Keratinocyte (primary cell): Measurements from ENCODE around the gene KYNU. TPM values are rescaled to one million over a fixed set of nuclear protein-coding genes. Genes with fewer than 3 reads are reported as not detected.

Experiments used
- DNase-seq: peaks from one replicate; pipeline ENCODE4 v3.0.0-alpha.2; 2011; ENCODE audit warnings: low read depth, missing footprints, low spot score
- FAIRE-seq: peaks from 2 replicates; lab custom pipeline; 2011; peaks lifted over from hg19 to GRCh38; lab: Jason Lieb, UNC
- H2AFZ ChIP-seq: 2 replicates; pipeline ENCODE4 v1.6.0; 2012; ENCODE audit warnings: low read length, control low read depth, inconsistent platforms; ENCODE audit not compliant: control insufficient read depth
- H3K27ac ChIP-seq: 2 replicates; pipeline ENCODE4 v1.5.1; 2011; ENCODE audit warnings: low read length; ENCODE audit not compliant: control insufficient read depth, insufficient read depth
- H3K27me3 ChIP-seq: 3 replicates; pipeline ENCODE4 v1.6.0; 2011; ENCODE audit warnings: low read length; ENCODE audit not compliant: control insufficient read depth, insufficient read depth; ENCODE audit errors: extremely low read depth
- H3K36me3 ChIP-seq, 2 experiments: 2 replicates in 1 of 2; 3 replicates in 1 of 2; pipeline ENCODE4 v1.5.1; 2011; ENCODE audit warnings: low read length in 2 of 2, mild to moderate bottlenecking in 1 of 2; ENCODE audit not compliant: control insufficient read depth in 2 of 2, insufficient read depth in 2 of 2; ENCODE audit errors: extremely low read depth in 1 of 2
- H3K4me1 ChIP-seq: 3 replicates; pipeline ENCODE4 v1.5.1; 2011; ENCODE audit warnings: low read length; ENCODE audit not compliant: control insufficient read depth, insufficient read depth; ENCODE audit errors: extremely low read depth
- H3K4me2 ChIP-seq: 3 replicates; pipeline ENCODE4 v1.6.0; 2011; ENCODE audit warnings: low read depth, low read length; ENCODE audit not compliant: control insufficient read depth, insufficient read depth; ENCODE audit errors: extremely low read depth
- H3K4me3 ChIP-seq, 3 experiments: fragments of 200-600 bp in 1 of 3; sonication (generic) in 1 of 3; 2 replicates in 2 of 3; 3 replicates in 1 of 3; pipeline ENCODE4 v1.5.1; 2011 to 2016; ENCODE audit warnings: low read length in 3 of 3, mild to moderate bottlenecking in 3 of 3, control low read depth in 2 of 3, inconsistent platforms in 1 of 3, low read depth in 1 of 3, mixed read lengths in 1 of 3, mixed run types in 1 of 3, moderate library complexity in 1 of 3; ENCODE audit not compliant: control insufficient read depth in 2 of 3, insufficient read depth in 2 of 3; ENCODE audit errors: extremely low read depth in 1 of 3
- H3K79me2 ChIP-seq: 2 replicates; pipeline ENCODE4 v1.6.0; 2012; ENCODE audit warnings: low read length; ENCODE audit not compliant: control insufficient read depth, insufficient read depth
- H3K9ac ChIP-seq: 3 replicates; pipeline ENCODE4 v1.6.0; 2011; ENCODE audit warnings: low read length; ENCODE audit not compliant: control insufficient read depth, insufficient read depth; ENCODE audit errors: extremely low read depth
- H3K9me1 ChIP-seq: 3 replicates; pipeline ENCODE4 v1.6.0; 2011; ENCODE audit warnings: low read length; ENCODE audit not compliant: control insufficient read depth, insufficient read depth; ENCODE audit errors: extremely low read depth
- H3K9me3 ChIP-seq: 2 replicates; pipeline ENCODE4 v1.5.1; 2012; ENCODE audit warnings: low read depth, low read length; ENCODE audit not compliant: control insufficient read depth
- H4K20me1 ChIP-seq: 3 replicates; pipeline ENCODE4 v1.6.0; 2011; ENCODE audit warnings: low read length; ENCODE audit not compliant: control insufficient read depth, insufficient read depth; ENCODE audit errors: extremely low read depth
- CTCF ChIP-seq, 3 experiments: IDR thresholded peaks in 1 of 3; conservative IDR thresholded peaks in 1 of 3; optimal IDR thresholded peaks in 1 of 3; 2 replicates in 2 of 3; 3 replicates in 1 of 3; pipeline versions ENCODE3 to v1.5.1; 2011; ENCODE audit warnings: low read length in 3 of 3, mild to moderate bottlenecking in 3 of 3, moderate library complexity in 2 of 3, control low read depth in 1 of 3, inconsistent platforms in 1 of 3; ENCODE audit not compliant: insufficient read depth in 2 of 3; ENCODE audit errors: extremely low read depth in 1 of 3
- EZH2 ChIP-seq: IDR thresholded peaks from one replicate; pipeline ENCODE4 v1.6.1; 2012; ENCODE audit warnings: inconsistent platforms, mild to moderate bottlenecking, low read length, moderate library complexity
- dilution Hi-C: fragments of 300-500 bp; cut with MboI; formaldehyde crosslinking; loops from one replicate; pipeline ENCODE4 v1.7.0; 2020; ENCODE audit warnings: low sequenced_read_pairs; ENCODE audit not compliant: extremely low pct_ligation_motif_present
- polyA plus RNA-seq, 5 experiments: library from polyadenylated mRNA; depleted of rRNA in 3 of 5; stranded (reverse) in 3 of 5; stranded (forward) in 1 of 5; unstranded in 1 of 5; fragments of >200 nt; gene quantifications; 1 replicate in 1 of 5; 2 replicates in 3 of 5; 3 replicates in 1 of 5; pipeline versions ENCODE4 v1.2.1 to v1.2.3, GENCODE V29; 2011 to 2012; ENCODE audit warnings: missing spikeins in 2 of 5, low read depth in 1 of 5, low replicate concordance in 1 of 5

The KYNU gene
- polyA plus RNA-seq, 1 donor (not counting 4 experiments of a cell fraction or from before 2014, with no cell fraction given) = 3.9 TPM

DNA sequence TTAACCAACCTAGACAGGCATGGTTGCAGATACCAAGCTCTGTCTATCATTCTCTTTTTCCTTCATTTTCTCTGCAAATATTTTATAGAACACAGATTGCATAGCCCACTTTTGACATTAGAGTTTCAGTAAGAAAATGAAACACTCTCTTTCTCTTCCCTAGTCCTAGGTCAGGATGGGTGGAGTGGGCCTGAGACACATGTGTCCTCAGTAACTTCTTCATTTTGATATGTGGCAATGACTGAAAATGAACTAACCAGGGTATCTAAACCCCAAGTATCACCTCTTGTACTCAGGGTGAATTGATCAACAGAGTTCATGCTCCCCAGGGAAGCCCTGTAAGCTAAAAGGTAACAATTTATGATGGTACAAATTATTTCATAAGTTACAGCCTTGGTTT, 37.0 kb upstream of the KYNU start:
- no peaks in the 10 kb centered on the region for H3K4me1 ChIP-seq
- no peak for TF ChIP-seq EZH2
- no peak for TF ChIP-seq CTCF (optimal IDR thresholded peaks at IDR 0.05 in 1 of 3, IDR thresholded peaks at IDR 0.05 in 1 of 3, conservative IDR thresholded peaks at IDR 0.05 in 1 of 3; ENCODE audit: extremely low read depth in 1 of 3, insufficient read depth in 2 of 3, low read length in 3 of 3)
- no peaks in the 10 kb centered on the region for H3K9me1 ChIP-seq
- dilution Hi-C loops = no loop called here
- no peaks in the 10 kb centered on the region for H3K9me3 ChIP-seq
- no peaks in the 10 kb centered on the region for H3K36me3 ChIP-seq
- H2AFZ ChIP-seq = no peak overlapping the region
- H3K4me2 ChIP-seq = no peak overlapping the region
- DNase-seq = no peak
- no peak overlapping the region for H3K4me3 ChIP-seq
- H3K79me2 ChIP-seq = no peaks in the 10 kb centered on the region
- H3K27me3 ChIP-seq = no peaks in the 10 kb centered on the region
- no peaks in the 10 kb centered on the region for H4K20me1 ChIP-seq
- H3K9ac ChIP-seq = no peak overlapping the region
- peak; percentile 32 for FAIRE-seq
- H3K27ac ChIP-seq = no peak overlapping the region

DNA sequence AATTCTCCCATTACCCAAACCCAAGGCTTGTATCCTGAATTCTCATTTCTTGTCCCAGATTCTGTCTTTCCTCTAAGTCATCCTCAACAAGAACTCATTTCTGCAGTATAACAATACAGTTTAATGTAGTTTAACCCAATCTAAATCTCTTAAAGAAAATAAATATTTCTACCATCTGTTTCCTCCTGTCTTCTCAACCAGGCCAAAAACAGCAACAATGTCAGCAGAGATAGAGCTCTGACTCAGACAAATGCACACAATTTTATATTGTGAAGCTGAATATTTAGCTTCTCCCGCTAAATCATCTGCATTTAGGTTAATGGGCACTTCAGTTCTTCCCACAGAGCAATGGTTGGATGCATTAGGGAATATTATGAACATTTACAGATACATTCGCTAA, 35.7 kb upstream of the KYNU start:
- Histone ChIP-seq H3K27ac (no peak overlapping the region), H3K9me1 (no peaks in the 10 kb centered on the region), H3K79me2 (no peaks in the 10 kb centered on the region), H3K9ac (no peak overlapping the region), H3K27me3 (no peaks in the 10 kb centered on the region), H3K4me2 (no peak overlapping the region), H3K4me3 (no peak overlapping the region), H2AFZ (no peak overlapping the region), H3K4me1 (no peaks in the 10 kb centered on the region), H3K9me3 (no peaks in the 10 kb centered on the region), H3K36me3 (no peaks in the 10 kb centered on the region), H4K20me1 (no peaks in the 10 kb centered on the region)
- dilution Hi-C loops = no loop called here
- no peak for FAIRE-seq
- TF ChIP-seq EZH2 = no peak
- TF ChIP-seq CTCF (optimal IDR thresholded peaks at IDR 0.05 in 1 of 3, IDR thresholded peaks at IDR 0.05 in 1 of 3, conservative IDR thresholded peaks at IDR 0.05 in 1 of 3; ENCODE audit: extremely low read depth in 1 of 3, insufficient read depth in 2 of 3, low read length in 3 of 3) = no peak
- no peak for DNase-seq
